ENCODE data around the gene POM121L12. TPM values are rescaled to one million over a fixed set of nuclear protein-coding genes. Genes with fewer than 3 reads are reported as not detected.

Gene POM121L12
- total RNA-seq, 2 experiments from 2014 or later = not detected

- POLR2A ChIA-PET = interaction anchor here (0.7 kb wide), 1 partner anchor 221 kb away, joined by 3 read pairs; no protein-coding TSS in a partner anchor
- H3K36me3 ChIP-seq (ENCODE audit: insufficient read depth, low read length) = no peaks in the 10 kb centered on the region
These were observed 34.2 kb upstream of the POM121L12 start for GRCh38 chr7:53001221-53001620.

GRCh38 chr7:53002389-53002788 lies 33.0 kb upstream of the POM121L12 start:
- H3K9me3 ChIP-seq (ENCODE audit: low read length) = 0 out of 2 replicates have a peak, but pooled peaks cover 6% of the 10 kb centered on the region

More at GRCh38 chr7:53001221-53001620, 34.2 kb upstream of the POM121L12 start:
- Histone ChIP-seq H4K20me1 (ENCODE audit: insufficient read depth, low read length) (no peaks in the 10 kb centered on the region), H3K27ac (ENCODE audit: low read depth, low read length, poor library complexity, severe bottlenecking) (no peak overlapping the region), H2AFZ (ENCODE audit: low read length) (no peak overlapping the region), H3K9me2 (ENCODE audit: insufficient read depth, low read length) (no peaks in the 10 kb centered on the region), H3K9me3 (ENCODE audit: low read length) (0 out of 2 replicates have a peak, but pooled peaks cover 6% of the 10 kb centered on the region), H3K79me2 (ENCODE audit: insufficient read depth, low read depth, low read length) (no peaks in the 10 kb centered on the region), H3K4me3 (ENCODE audit: low read depth, low read length, poor library complexity, severe bottlenecking) (no peak overlapping the region), H3K4me1 (ENCODE audit: insufficient read depth, low read length, poor library complexity, severe bottlenecking) (no peaks in the 10 kb centered on the region), H3K4me2 (ENCODE audit: low read length) (no peak overlapping the region)
- no TSS peak for BruUV-seq (replicated peaks)
- DNase-seq (ENCODE audit: low spot score) = no peak
- intact Hi-C loops (cut with micrococcal nuclease; ENCODE audit: unreplicated experiment) = no loop called here
- CTCF ChIA-PET (ENCODE audit: unreplicated experiment) = no interaction called here
- TF ChIP-seq CTCF (conservative IDR thresholded peaks at IDR 0.05; ENCODE audit: low read length) (no peak), EZH2phosphoT487 (IDR thresholded peaks at IDR 0.05; ENCODE audit: borderline replicate concordance, low read depth, low read length) (no peak)

More at GRCh38 chr7:53002389-53002788, 33.0 kb upstream of the POM121L12 start:
- H3K36me3 ChIP-seq (ENCODE audit: insufficient read depth, low read length) = no peaks in the 10 kb centered on the region
- no peaks in the 10 kb centered on the region for H4K20me1 ChIP-seq (ENCODE audit: insufficient read depth, low read length)
- H3K4me3 ChIP-seq (ENCODE audit: low read depth, low read length, poor library complexity, severe bottlenecking) = no peak overlapping the region
- no peak overlapping the region for H3K4me2 ChIP-seq (ENCODE audit: low read length)
- H3K27ac ChIP-seq (ENCODE audit: low read depth, low read length, poor library complexity, severe bottlenecking) = no peak overlapping the region
- H3K4me1 ChIP-seq (ENCODE audit: insufficient read depth, low read length, poor library complexity, severe bottlenecking) = no peaks in the 10 kb centered on the region
- no peaks in the 10 kb centered on the region for H3K79me2 ChIP-seq (ENCODE audit: insufficient read depth, low read depth, low read length)
- no TSS peak for BruUV-seq (replicated peaks)
- H3K9me2 ChIP-seq (ENCODE audit: insufficient read depth, low read length) = no peaks in the 10 kb centered on the region
- no peak overlapping the region for H2AFZ ChIP-seq (ENCODE audit: low read length)
- TF ChIP-seq EZH2phosphoT487 (IDR thresholded peaks at IDR 0.05; ENCODE audit: borderline replicate concordance, low read depth, low read length) (no peak), CTCF (conservative IDR thresholded peaks at IDR 0.05; ENCODE audit: low read length) (no peak)
- ChIA-PET CTCF (ENCODE audit: unreplicated experiment) (no interaction called here), POLR2A (interaction anchor here (0.5 to 0.7 kb wide), 2 partner anchors 819 to 1510 kb away, joined by 3 read pairs; no protein-coding TSS in a partner anchor)
- intact Hi-C loops (cut with micrococcal nuclease; ENCODE audit: unreplicated experiment) = no loop called here
- no peak for DNase-seq (ENCODE audit: low spot score)
